Measurements from ENCODE around the gene TMEM39B. TPM values are rescaled to one million over a fixed set of nuclear protein-coding genes. Genes with fewer than 3 reads are reported as not detected.

The TMEM39B gene
- total RNA-seq (2014; rRNA removed; shearing (Covaris generic)) = 6.3 and 7.4 TPM in 2 replicates

GRCh38 chr1:32072622-32073298, at the start of gene TMEM39B:
TMEM39B (plus strand) TSS chr1:32072939; CDS start chr1:32073048, 109 bp downstream.

GRCh38 chr1:32107742-32108661, 35.3 kb downstream of the TMEM39B start, which contains the start of gene KPNA6:
KPNA6 (plus strand) TSS chr1:32108056; CDS start chr1:32108131, 75 bp downstream.

Small RNAs within 50 kb of the gene (small RNA-seq; reads per million reads assigned to genes)
- gene MIR5585 (not detected), gene RF00017 (not detected)

Other genes with a start within 250 kb of the TMEM39B start
- gene PTP4A2, start 134.6 kb upstream of the TMEM39B start, total RNA-seq (2014; rRNA removed; shearing (Covaris generic)) = 215 and 263 TPM in 2 replicates
- 78.7 and 97.4 TPM in 2 replicates for gene KHDRBS1, start 59.1 kb upstream of the TMEM39B start, total RNA-seq (2014; rRNA removed; shearing (Covaris generic))
- gene KPNA6, start 35.1 kb downstream of the TMEM39B start, total RNA-seq (2014; rRNA removed; shearing (Covaris generic)) = 31.9 TPM in 2 replicates
- 76.9 and 78.7 TPM in 2 replicates for gene TXLNA, start 106.7 kb downstream of the TMEM39B start, total RNA-seq (2014; rRNA removed; shearing (Covaris generic))
- 32.6 and 40.1 TPM in 2 replicates for gene CCDC28B, start 127.7 kb downstream of the TMEM39B start, total RNA-seq (2014; rRNA removed; shearing (Covaris generic))
- 5.8 and 6.1 TPM in 2 replicates for gene IQCC, start 132.7 kb downstream of the TMEM39B start, total RNA-seq (2014; rRNA removed; shearing (Covaris generic))
- not detected in 2 replicates for gene DCDC2B, start 136.2 kb downstream of the TMEM39B start, total RNA-seq (2014; rRNA removed; shearing (Covaris generic))
- gene TMEM234, start 149.4 kb downstream of the TMEM39B start, total RNA-seq (2014; rRNA removed; shearing (Covaris generic)) = 12.3 and 16.0 TPM in 2 replicates
- gene EIF3I, start 149.5 kb downstream of the TMEM39B start, total RNA-seq (2014; rRNA removed; shearing (Covaris generic)) = 440 and 450 TPM in 2 replicates
- 0.37 and 0.57 TPM in 2 replicates for gene FAM167B, start 174.3 kb downstream of the TMEM39B start, total RNA-seq (2014; rRNA removed; shearing (Covaris generic))
- 0.30 TPM in 1 of 2 replicates, not detected in the other for gene LCK, start 178.3 kb downstream of the TMEM39B start, total RNA-seq (2014; rRNA removed; shearing (Covaris generic))
- gene HDAC1, start 219.1 kb downstream of the TMEM39B start, total RNA-seq (2014; rRNA removed; shearing (Covaris generic)) = 121 and 126 TPM in 2 replicates